Naive thymus-derived CD4-positive, alpha-beta T cell (primary cell): ENCODE results near the gene MARK1. TPM values are rescaled to one million over a fixed set of nuclear protein-coding genes. Genes with fewer than 3 reads are reported as not detected.
"Not testable (repeated sequence)": the region's sequence is repeated elsewhere in the genome, so short reads cannot be mapped to it uniquely, and the experiment has no call there.

Experiments used
- ATAC-seq: fragments of 150-1000 bp; cut with Tn5 transposase; 2 replicates; pipeline ENCODE4 v1.10.0; 2021; ENCODE audit warnings: mild to moderate bottlenecking, moderate library complexity
- CTCF ChIA-PET: fragments of 350-600 bp; sonication (Branson Sonifier 250); formaldehyde crosslinking; loops from one replicate; lab custom pipeline; 2021; ENCODE audit warnings: antibody characterized with exemption; lab: Charles Lee
- POLR2A ChIA-PET: fragments of 350-600 bp; sonication (Branson Sonifier 250); formaldehyde crosslinking; loops from one replicate; lab custom pipeline; 2021; ENCODE audit warnings: antibody characterized with exemption, inconsistent platforms; lab: Charles Lee
- DNase-seq, 9 donors: peaks; one replicate each; pipeline versions ENCODE4 v3.0.0 to v3.0.0-alpha.2; 2020 to 2022; ENCODE audit warnings: mixed read lengths in 1 of 9
- H3K27ac ChIP-seq: one replicate; pipeline ENCODE4 v1.7.0; 2013; ENCODE audit warnings: mild to moderate bottlenecking, low read depth, low read length, moderate library complexity
- H3K27me3 ChIP-seq, 2 donors: one replicate each; pipeline ENCODE4 v1.7.0; 2013; ENCODE audit warnings: low read length in 2 of 2, mild to moderate bottlenecking in 2 of 2, moderate library complexity in 2 of 2; ENCODE audit not compliant: control insufficient read depth in 2 of 2, insufficient read depth in 2 of 2
- H3K36me3 ChIP-seq, 3 experiments: 1 replicate in 2 of 3; 2 replicates in 1 of 3; pipeline ENCODE4 v1.7.0; 2013; ENCODE audit warnings: low read length in 3 of 3, mild to moderate bottlenecking in 3 of 3, moderate library complexity in 1 of 3; ENCODE audit not compliant: insufficient read depth in 3 of 3, control insufficient read depth in 2 of 3
- H3K4me1 ChIP-seq, 2 donors: one replicate each; pipeline ENCODE4 v1.7.0; 2013; ENCODE audit warnings: low read length in 2 of 2, mild to moderate bottlenecking in 2 of 2, moderate library complexity in 1 of 2; ENCODE audit not compliant: control insufficient read depth in 2 of 2, insufficient read depth in 2 of 2
- H3K4me3 ChIP-seq: 2 replicates; pipeline ENCODE4 v1.7.0; 2013; ENCODE audit warnings: mild to moderate bottlenecking, low read length
- H3K9me3 ChIP-seq, 3 experiments: 1 replicate in 2 of 3; 2 replicates in 1 of 3; pipeline ENCODE4 v1.7.0; 2013; ENCODE audit warnings: low read length in 3 of 3; ENCODE audit not compliant: control insufficient read depth in 2 of 3
- H3K27ac Mint-ChIP-seq, 9 donors: one replicate each; pipeline ENCODE4 v1.8.0; 2020 to 2022; ENCODE audit warnings: mixed read lengths in 9 of 9, mild to moderate bottlenecking in 8 of 9, moderate library complexity in 5 of 9, inconsistent platforms in 2 of 9
- H3K27me3 Mint-ChIP-seq, 5 donors: one replicate each; pipeline ENCODE4 v1.8.0; 2021 to 2022; ENCODE audit warnings: mixed read lengths in 5 of 5, mild to moderate bottlenecking in 1 of 5
- H3K36me3 Mint-ChIP-seq, 5 donors: one replicate each; pipeline ENCODE4 v1.8.0; 2020 to 2022; ENCODE audit warnings: mixed read lengths in 5 of 5, mild to moderate bottlenecking in 3 of 5, inconsistent platforms in 1 of 5
- H3K4me1 Mint-ChIP-seq, 7 donors: one replicate each; pipeline ENCODE4 v1.8.0; 2020 to 2022; ENCODE audit warnings: mixed read lengths in 7 of 7, mild to moderate bottlenecking in 3 of 7, inconsistent platforms in 1 of 7
- H3K4me3 Mint-ChIP-seq, 10 donors: one replicate each; pipeline ENCODE4 v1.8.0; 2020 to 2022; ENCODE audit warnings: mild to moderate bottlenecking in 10 of 10, mixed read lengths in 10 of 10, moderate library complexity in 6 of 10, inconsistent platforms in 2 of 10
- H3K9me3 Mint-ChIP-seq, 11 donors: one replicate each; pipeline ENCODE4 v1.8.0; 2020 to 2022; ENCODE audit warnings: mixed read lengths in 11 of 11, mild to moderate bottlenecking in 4 of 11, inconsistent platforms in 1 of 11, moderate library complexity in 1 of 11
- intact Hi-C, 2 donors: fragments of 100-400 bp; cut with micrococcal nuclease; formaldehyde crosslinking; loops; one replicate each; pipeline ENCODE4 v1.15.1; 2023
- polyA plus RNA-seq, 2 donors: library from polyadenylated mRNA; unstranded; fragments of 300-500 nt; fragmentation: Illumina TruSeq; gene quantifications; one replicate each; pipeline ENCODE4 v1.2.3, GENCODE V29; 2021
- total RNA-seq, 6 experiments: library from RNA in 5 of 6; stranded (reverse) in 5 of 6; gene quantifications; 1 replicate in 5 of 6; 2 replicates in 1 of 6; pipeline ENCODE4 v1.2.3 and lab custom pipeline; 2021 to 2026

The MARK1 gene
- total and polyA plus RNA-seq, 7 experiments from 2014 or later: not detected

- DNase-seq (no peak), ATAC-seq (no peak)
- no peaks in the 10 kb centered on the region for H3K9me3 ChIP-seq
- no peak overlapping the region for H3K27ac ChIP-seq
- H3K4me1 Mint-ChIP-seq: no peaks in the 10 kb centered on the region
- ChIA-PET CTCF (no interaction called here), POLR2A (no interaction called here)
- H3K36me3 ChIP-seq: no peaks in the 10 kb centered on the region
- H3K4me1 ChIP-seq: no peaks in the 10 kb centered on the region
- intact Hi-C loops: no loop called here
- H3K9me3 Mint-ChIP-seq: peaks cover 0 to 5% (median 0%) of the 10 kb centered on the region in 11 donors
- H3K4me3 Mint-ChIP-seq: no peak overlapping the region
- no peaks in the 10 kb centered on the region for H3K27me3 ChIP-seq
- H3K4me3 ChIP-seq: no peak overlapping the region
- no peaks in the 10 kb centered on the region for H3K36me3 Mint-ChIP-seq
- H3K27me3 Mint-ChIP-seq: peaks cover 0 to 15% (median 10%) of the 10 kb centered on the region in 5 donors
- H3K27ac Mint-ChIP-seq: no peak overlapping the region
Observed at GRCh38 chr1:220595179-220595578, 67.2 kb downstream of the MARK1 start.

DNA sequence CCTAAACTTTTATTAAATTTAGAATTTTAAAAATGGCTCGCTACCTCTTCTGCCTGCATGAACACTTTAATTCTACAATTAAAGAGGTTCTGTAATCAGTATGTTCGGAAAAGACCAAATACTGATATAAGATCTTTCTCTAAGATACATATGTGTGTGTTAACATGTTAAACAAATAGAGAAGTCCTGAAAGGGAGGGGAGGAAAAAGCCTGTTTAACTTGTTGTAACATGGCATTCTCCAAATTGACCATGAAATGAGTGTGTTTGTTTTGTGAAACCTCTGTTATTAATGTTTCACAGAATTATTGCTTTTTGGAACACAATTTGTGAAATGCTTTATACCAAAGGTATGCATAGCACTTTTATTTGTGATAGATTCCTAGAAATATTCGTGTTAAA, 77.0 kb downstream of the MARK1 start:
- no peaks in the 10 kb centered on the region for H3K4me1 Mint-ChIP-seq
- ATAC-seq (no peak), DNase-seq (no peak)
- peaks cover 0 to 18% (median 12%) of the 10 kb centered on the region in 5 donors for H3K27me3 Mint-ChIP-seq
- ChIA-PET POLR2A (no interaction called here), CTCF (interaction anchor here (0.6 kb wide), 1 partner anchor 33 kb away, joined by 3 read pairs; no protein-coding TSS in a partner anchor)
- H3K9me3 ChIP-seq: no peaks in the 10 kb centered on the region
- no peak overlapping the region for H3K4me3 Mint-ChIP-seq
- no peaks in the 10 kb centered on the region for H3K4me1 ChIP-seq
- no peak overlapping the region for H3K4me3 ChIP-seq
- no peak overlapping the region for H3K27ac Mint-ChIP-seq
- peaks cover 0 to 18% (median 6%) of the 10 kb centered on the region in 11 donors for H3K9me3 Mint-ChIP-seq
- H3K36me3 ChIP-seq: no peaks in the 10 kb centered on the region
- no peaks in the 10 kb centered on the region for H3K27me3 ChIP-seq
- no peak overlapping the region for H3K27ac ChIP-seq
- intact Hi-C loops: no loop called here
- no peaks in the 10 kb centered on the region for H3K36me3 Mint-ChIP-seq

- H3K27ac Mint-ChIP-seq, H3K36me3 Mint-ChIP-seq, H3K27me3 ChIP-seq, H3K27ac ChIP-seq, H3K4me3 Mint-ChIP-seq, H3K36me3 ChIP-seq, H3K9me3 ChIP-seq, POLR2A ChIA-PET, CTCF ChIA-PET, intact Hi-C loops, ATAC-seq, H3K4me1 ChIP-seq, H3K4me3 ChIP-seq, DNase-seq, H3K4me1 Mint-ChIP-seq: not testable (repeated sequence)
- Mint-ChIP-seq H3K27me3 (peaks cover 0 to 18% (median 14%) of the 10 kb centered on the region in 5 donors), H3K9me3 (peaks cover 0 to 18% (median 6%) of the 10 kb centered on the region in 11 donors)
Observed at GRCh38 chr1:220605651-220606050, 77.7 kb downstream of the MARK1 start.

DNA sequence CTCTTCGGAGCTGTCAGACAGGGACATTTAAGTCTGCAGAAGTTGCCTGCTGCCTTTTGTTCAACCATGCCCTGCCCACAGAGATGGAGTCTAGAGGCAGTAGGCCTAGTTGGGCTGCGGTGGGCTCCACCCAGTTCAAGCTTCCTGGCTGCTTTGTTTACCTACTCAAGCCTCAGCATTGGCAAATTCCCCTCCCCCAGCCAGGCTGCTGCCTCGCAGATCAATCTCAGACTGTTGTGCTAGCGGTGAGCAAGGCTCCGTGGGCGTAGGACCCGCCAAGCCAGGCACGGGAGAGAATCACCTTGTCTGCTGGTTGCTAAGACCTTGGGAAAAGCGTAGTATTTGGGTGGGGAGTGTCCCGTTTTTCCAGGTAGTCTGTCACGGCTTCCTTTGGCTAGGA, 83.2 kb downstream of the MARK1 start:
- H3K36me3 ChIP-seq, DNase-seq, H3K27ac Mint-ChIP-seq, H3K9me3 ChIP-seq, CTCF ChIA-PET, POLR2A ChIA-PET, ATAC-seq, H3K4me3 Mint-ChIP-seq, H3K36me3 Mint-ChIP-seq, H3K27me3 ChIP-seq, H3K4me1 ChIP-seq, H3K4me3 ChIP-seq, intact Hi-C loops, H3K4me1 Mint-ChIP-seq, H3K27ac ChIP-seq: not testable (repeated sequence)
- Mint-ChIP-seq H3K27me3 (peaks cover 0 to 26% (median 12%) of the 10 kb centered on the region in 5 donors), H3K9me3 (peaks cover 0 to 18% (median 4%) of the 10 kb centered on the region in 11 donors)

DNA sequence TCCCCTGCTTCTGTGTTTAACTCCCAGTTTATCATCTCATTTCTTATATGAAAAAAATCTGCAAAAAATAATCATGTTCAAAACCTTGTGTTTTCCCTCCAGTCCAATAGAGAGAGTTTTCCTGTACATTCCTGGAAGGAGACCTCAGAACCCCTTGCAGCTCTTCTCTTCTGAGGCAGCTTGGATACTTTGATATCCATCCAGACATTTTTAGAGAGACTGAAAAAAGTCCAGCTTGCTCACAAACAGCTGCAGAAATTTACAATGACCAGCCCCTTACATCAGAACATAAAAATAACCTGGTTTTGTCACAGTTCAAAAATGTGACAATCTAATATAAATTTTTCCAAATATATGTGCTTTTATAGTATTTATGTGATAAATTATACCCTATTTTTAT, 88.9 kb downstream of the MARK1 start:
- Histone ChIP-seq H3K36me3 (no peaks in the 10 kb centered on the region), H3K27me3 (no peaks in the 10 kb centered on the region), H3K27ac (no peak overlapping the region), H3K4me3 (no peak overlapping the region), H3K9me3 (no peaks in the 10 kb centered on the region), H3K4me1 (no peaks in the 10 kb centered on the region)
- ATAC-seq (no peak), DNase-seq (no peak)
- Mint-ChIP-seq H3K27ac (no peak overlapping the region), H3K4me1 (no peaks in the 10 kb centered on the region), H3K27me3 (peaks cover 5 to 20% (median 13%) of the 10 kb centered on the region in 5 donors), H3K36me3 (no peaks in the 10 kb centered on the region), H3K9me3 (no peaks in the 10 kb centered on the region), H3K4me3 (no peak overlapping the region)
- CTCF ChIA-PET: no interaction called here
- intact Hi-C loops: no loop called here
- POLR2A ChIA-PET: no interaction called here

- DNase-seq (no peak), ATAC-seq (no peak)
- intact Hi-C loops: no loop called here
- Histone ChIP-seq H3K36me3 (no peaks in the 10 kb centered on the region), H3K4me3 (no peak overlapping the region), H3K27me3 (no peaks in the 10 kb centered on the region), H3K4me1 (no peaks in the 10 kb centered on the region), H3K9me3 (no peaks in the 10 kb centered on the region), H3K27ac (no peak overlapping the region)
- POLR2A ChIA-PET: interaction anchor here (0.7 kb wide), 1 partner anchor 615 kb away, joined by 3 read pairs; no protein-coding TSS in a partner anchor
- peaks cover 0 to 6% (median 0%) of the 10 kb centered on the region in 11 donors for H3K9me3 Mint-ChIP-seq
- H3K27me3 Mint-ChIP-seq: peaks cover 0 to 38% (median 27%) of the 10 kb centered on the region in 5 donors
- H3K36me3 Mint-ChIP-seq: no peaks in the 10 kb centered on the region
- H3K4me3 Mint-ChIP-seq: no peak overlapping the region
- CTCF ChIA-PET: no interaction called here
- H3K27ac Mint-ChIP-seq: no peak overlapping the region
- H3K4me1 Mint-ChIP-seq: peaks cover 0 to 2% (median 0%) of the 10 kb centered on the region in 7 donors
Observed at GRCh38 chr1:220628431-220628830, 100.5 kb downstream of the MARK1 start.

DNA sequence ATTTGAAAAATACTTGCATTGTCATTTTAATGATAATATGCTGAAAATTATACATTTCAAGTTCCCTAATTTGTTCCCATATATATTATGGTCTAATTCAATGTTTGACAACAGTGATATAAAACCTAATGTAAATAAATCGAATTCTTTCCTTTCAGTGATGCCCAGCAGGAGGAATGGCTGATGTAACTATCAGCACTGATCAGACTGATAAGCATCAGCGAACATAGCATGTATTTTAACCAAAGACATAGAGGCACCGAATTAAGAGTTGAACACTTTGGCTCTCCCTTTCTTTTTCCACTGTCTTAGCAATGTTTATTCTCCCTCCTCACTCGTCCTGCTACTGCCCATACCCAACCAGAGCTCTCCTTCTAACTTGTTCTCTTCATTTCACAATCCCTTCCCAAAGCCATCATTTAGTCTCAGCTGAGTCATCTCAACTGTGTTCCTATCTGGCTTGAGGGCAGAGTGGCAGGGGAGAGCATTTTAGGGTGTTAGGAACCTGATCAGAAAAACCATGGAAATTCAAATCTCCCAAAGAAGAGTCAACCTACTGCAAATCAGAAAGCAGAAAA, 103.4 kb downstream of the MARK1 start:
- Histone ChIP-seq H3K36me3 (no peaks in the 10 kb centered on the region), H3K9me3 (no peaks in the 10 kb centered on the region), H3K4me3 (no peak overlapping the region), H3K27ac (no peak overlapping the region), H3K4me1 (no peaks in the 10 kb centered on the region), H3K27me3 (no peaks in the 10 kb centered on the region)
- H3K36me3 Mint-ChIP-seq: no peaks in the 10 kb centered on the region
- CTCF ChIA-PET: no interaction called here
- H3K4me1 Mint-ChIP-seq: no peaks in the 10 kb centered on the region
- intact Hi-C loops: no loop called here
- no peak overlapping the region for H3K4me3 Mint-ChIP-seq
- H3K27me3 Mint-ChIP-seq: peaks cover 0 to 48% (median 22%) of the 10 kb centered on the region in 5 donors
- POLR2A ChIA-PET: no interaction called here
- no peak for DNase-seq
- ATAC-seq: no peak
- H3K9me3 Mint-ChIP-seq: peaks cover 0 to 6% (median 0%) of the 10 kb centered on the region in 11 donors
- no peak overlapping the region for H3K27ac Mint-ChIP-seq
